ENCODE data around the gene EIF5A. TPM values are rescaled to one million over a fixed set of nuclear protein-coding genes. Genes with fewer than 3 reads are reported as not detected.

EIF5A gene
- total and polyA plus RNA-seq, 9 of the 15 experiments (the other 6 are each of a cell fraction or from before 2014, with no cell fraction given), result 22.9 to 1,163 (median 772) TPM

- TF ChIP-seq ZFX (CRISPR knock-in tag; IDR thresholded peaks at IDR 0.05), result peak; percentile 36
- 0 out of 2 replicates have a peak, but pooled peaks have one; percentile 36 for TF ChIP-seq MBD2 (IDR thresholded peaks at IDR 0.05; ENCODE audit: borderline replicate concordance, low read depth)
- peak; percentile 41 to 49; a peak in 2 of 4 replicates for TF ChIP-seq MLLT1 (IDR thresholded peaks at IDR 0.05)
- 0 out of 2 replicates have a peak, but pooled peaks have one; percentile 16 for TF ChIP-seq CREM (IDR thresholded peaks at IDR 0.05; ENCODE audit: low read depth)
- TF ChIP-seq NFXL1 (CRISPR knock-in tag; IDR thresholded peaks at IDR 0.05), result no peak
- peak; percentile 40; the same call in 1 of the 2 replicates for TF ChIP-seq ESRRA (IDR thresholded peaks at IDR 0.05; ENCODE audit: borderline replicate concordance, low read depth)
- no peak for TF ChIP-seq SAFB2 (IDR thresholded peaks at IDR 0.05; ENCODE audit: borderline replicate concordance, low read depth, low read length, severe bottlenecking)
- no peak for TF ChIP-seq ZNF274 (IDR thresholded peaks at IDR 0.05; ENCODE audit: borderline replicate concordance, low read depth, low read length)
- TF ChIP-seq FOXA3 (CRISPR knock-in tag; conservative IDR thresholded peaks at IDR 0.05 in 1 of 2, IDR thresholded peaks at IDR 0.05 in 1 of 2), result no peak
- no peak for TF ChIP-seq ERF (CRISPR knock-in tag; IDR thresholded peaks at IDR 0.05)
- peak; percentile 47; the same call in 1 of the 2 replicates for TF ChIP-seq MTA1 (IDR thresholded peaks at IDR 0.05; ENCODE audit: borderline replicate concordance)
- no peak for TF ChIP-seq SP2 (IDR thresholded peaks at IDR 0.05; ENCODE audit: extremely low read depth, low read depth, low read length, poor library complexity, severe bottlenecking)
- no peak for TF ChIP-seq ZNF184 (CRISPR knock-in tag; IDR thresholded peaks at IDR 0.05)
- no peak for TF ChIP-seq JUND (IDR thresholded peaks at IDR 0.05; ENCODE audit: borderline replicate concordance, low read depth, low read length)
- no peak for TF ChIP-seq JUND (tag; IDR thresholded peaks at IDR 0.05; ENCODE audit: borderline replicate concordance, low read depth, low read length)
- TF ChIP-seq ETV1 (tag; conservative IDR thresholded peaks at IDR 0.05; ENCODE audit: low read depth), result no peak; the same call in 1 of the 2 replicates
- 0 out of 2 replicates have a peak, but pooled peaks have one; percentile 42 for TF ChIP-seq LARP7 (IDR thresholded peaks at IDR 0.05)
- TF ChIP-seq TRIM25 (IDR thresholded peaks at IDR 0.05; ENCODE audit: borderline replicate concordance), result no peak
- TF ChIP-seq HMG20A (CRISPR knock-in tag; conservative IDR thresholded peaks at IDR 0.05), result no peak
- 0 out of 2 replicates have a peak, but pooled peaks have one; percentile 35 for TF ChIP-seq GABPA (tag; conservative IDR thresholded peaks at IDR 0.05; ENCODE audit: low read depth)
- TF ChIP-seq ZBTB7A (IDR thresholded peaks at IDR 0.05; ENCODE audit: borderline replicate concordance, control insufficient read depth, low read depth, low read length), result 0 out of 2 replicates have a peak, but pooled peaks have one; percentile 13
- no peak for TF ChIP-seq THRA (IDR thresholded peaks at IDR 0.05)
- TF ChIP-seq ELF4 (CRISPR knock-in tag; IDR thresholded peaks at IDR 0.05), result peak; percentile 83
These were observed 44.3 kb upstream of the EIF5A start (continued) for GRCh38 chr17:7262935-7263800.
